VCaP (cell line): ENCODE data around the gene PHC3.

Experiments
- H3K27ac ChIP-seq: fragments of 450-650 bp; 2 replicates; pipeline ENCODE4 v1.5.1; 2017
- CTCF ChIP-seq: fragments of 450-650 bp; conservative IDR thresholded peaks from 2 replicates; pipeline ENCODE4 v1.5.1; 2017; ENCODE audit warnings: mild to moderate bottlenecking, moderate library complexity

The PHC3 gene

GRCh38 chr3:170047133-170047404 lies 134.5 kb downstream of the PHC3 start:
- no peak for TF ChIP-seq CTCF
- H3K27ac ChIP-seq = peak overlapping the region; percentile 100

GRCh38 chr3:170046269-170047132 lies 135.0 kb downstream of the PHC3 start:
- peak overlapping the region; percentile 100 for H3K27ac ChIP-seq
- TF ChIP-seq CTCF = no peak

GRCh38 chr3:170044795-170045244 lies 136.7 kb downstream of the PHC3 start:
- H3K27ac ChIP-seq = peak overlapping the region; percentile 100
- TF ChIP-seq CTCF = no peak

GRCh38 chr3:170044271-170044670 lies 137.3 kb downstream of the PHC3 start:
- peak overlapping the region; percentile 100 for H3K27ac ChIP-seq
- no peak for TF ChIP-seq CTCF

- TF ChIP-seq CTCF = no peak
- H3K27ac ChIP-seq = peak overlapping the region; percentile 100
These were observed 138.0 kb downstream of the PHC3 start for GRCh38 chr3:170043506-170043905.

DNA sequence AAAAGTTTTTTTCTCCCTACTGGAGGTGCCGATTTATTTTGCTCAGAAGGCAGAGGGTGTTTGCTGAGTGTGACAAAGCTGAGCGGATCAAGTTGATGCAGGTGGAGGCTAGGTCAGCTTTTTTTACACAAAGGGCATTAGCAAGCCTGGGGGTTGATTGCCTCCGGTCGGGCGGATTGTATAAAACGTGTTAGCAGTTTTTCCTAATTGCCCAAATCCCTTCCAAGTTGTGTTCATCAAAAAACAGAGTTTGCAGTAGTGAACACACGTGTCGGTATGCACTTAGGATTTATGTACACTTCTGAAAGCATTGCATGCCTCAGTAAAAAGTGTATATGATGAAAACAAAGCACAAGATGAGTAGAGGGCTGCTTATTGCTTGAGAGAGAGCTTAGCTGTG lies 141.1 kb downstream of the PHC3 start:
- peak overlapping the region; percentile 100 for H3K27ac ChIP-seq
- no peak for TF ChIP-seq CTCF

GRCh38 chr3:170038434-170039110 lies 143.0 kb downstream of the PHC3 start:
- TF ChIP-seq CTCF = peak; percentile 66
- peak overlapping the region; percentile 100 for H3K27ac ChIP-seq
